GM04503 (cell line): Measurements from ENCODE around the gene IMPDH2.

Experiments used
- DNase-seq: peaks from one replicate; pipeline ENCODE4 v3.0.0-alpha.2; 2012; ENCODE audit warnings: low read depth

Gene IMPDH2

DNA sequence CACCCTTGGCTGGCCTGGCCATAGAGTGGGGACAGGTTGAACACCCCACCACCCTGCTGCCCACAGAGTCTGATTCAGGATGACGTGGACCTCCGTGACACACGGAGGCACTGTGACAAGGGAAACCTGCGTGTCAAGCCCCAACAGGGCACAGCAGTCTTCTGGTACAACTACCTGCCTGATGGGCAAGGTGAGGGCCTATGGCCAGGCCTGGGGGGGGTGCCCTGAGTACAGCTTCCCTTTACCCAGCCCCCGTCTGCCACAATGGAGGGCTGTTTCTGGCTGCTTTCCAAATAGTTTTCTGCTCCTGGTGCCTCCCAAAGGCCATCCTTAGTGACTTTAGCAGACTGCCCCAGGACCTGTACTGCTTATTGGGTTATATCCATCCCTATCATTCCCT is 23.2 kb downstream of the IMPDH2 start:
- DNase-seq = no peak

DNA sequence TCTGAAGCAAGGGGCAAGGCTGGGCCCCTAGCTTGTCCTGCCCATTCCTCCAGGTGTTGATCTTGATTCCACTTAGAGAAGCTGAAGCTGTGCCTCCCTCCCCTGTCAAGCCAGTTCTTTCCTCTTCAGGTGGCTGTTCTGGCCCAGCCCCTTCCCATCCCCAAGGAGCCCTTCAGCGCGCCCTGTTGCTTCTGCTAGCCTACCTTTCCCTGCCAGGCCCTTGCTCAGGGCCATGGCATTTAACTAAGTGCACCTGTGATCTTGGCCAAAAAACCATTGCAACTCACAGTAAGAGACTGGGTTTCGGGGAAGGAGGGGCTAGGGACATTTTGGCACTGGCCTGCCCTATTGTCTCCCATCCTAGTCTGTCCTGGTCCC is 23.9 kb downstream of the IMPDH2 start:
- no peak for DNase-seq

GRCh38 chr3:49004352-49005302 is 24.6 kb downstream of the IMPDH2 start:
- no peak for DNase-seq

DNA sequence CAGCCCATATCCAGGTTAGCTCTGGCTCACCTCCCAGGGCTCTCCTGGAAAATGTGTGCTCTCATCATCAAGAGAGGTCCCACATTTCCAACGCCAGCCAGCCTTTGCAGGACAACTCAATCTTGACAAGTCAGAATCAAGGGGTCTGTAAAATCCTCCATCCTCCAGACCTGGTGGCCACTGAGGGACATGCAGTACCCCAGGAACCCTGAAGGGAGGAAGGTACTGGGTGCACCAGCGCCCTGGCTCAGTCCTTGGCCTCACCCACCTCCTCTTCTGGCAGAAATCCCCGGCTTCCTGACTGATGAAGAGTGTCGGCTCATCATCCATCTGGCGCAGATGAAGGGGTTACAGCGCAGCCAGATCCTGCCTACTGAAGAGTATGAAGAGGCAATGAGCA is 28.0 kb downstream of the IMPDH2 start:
- no peak for DNase-seq

GRCh38 chr3:48999085-48999858 is 29.9 kb downstream of the IMPDH2 start:
- no peak for DNase-seq

DNA sequence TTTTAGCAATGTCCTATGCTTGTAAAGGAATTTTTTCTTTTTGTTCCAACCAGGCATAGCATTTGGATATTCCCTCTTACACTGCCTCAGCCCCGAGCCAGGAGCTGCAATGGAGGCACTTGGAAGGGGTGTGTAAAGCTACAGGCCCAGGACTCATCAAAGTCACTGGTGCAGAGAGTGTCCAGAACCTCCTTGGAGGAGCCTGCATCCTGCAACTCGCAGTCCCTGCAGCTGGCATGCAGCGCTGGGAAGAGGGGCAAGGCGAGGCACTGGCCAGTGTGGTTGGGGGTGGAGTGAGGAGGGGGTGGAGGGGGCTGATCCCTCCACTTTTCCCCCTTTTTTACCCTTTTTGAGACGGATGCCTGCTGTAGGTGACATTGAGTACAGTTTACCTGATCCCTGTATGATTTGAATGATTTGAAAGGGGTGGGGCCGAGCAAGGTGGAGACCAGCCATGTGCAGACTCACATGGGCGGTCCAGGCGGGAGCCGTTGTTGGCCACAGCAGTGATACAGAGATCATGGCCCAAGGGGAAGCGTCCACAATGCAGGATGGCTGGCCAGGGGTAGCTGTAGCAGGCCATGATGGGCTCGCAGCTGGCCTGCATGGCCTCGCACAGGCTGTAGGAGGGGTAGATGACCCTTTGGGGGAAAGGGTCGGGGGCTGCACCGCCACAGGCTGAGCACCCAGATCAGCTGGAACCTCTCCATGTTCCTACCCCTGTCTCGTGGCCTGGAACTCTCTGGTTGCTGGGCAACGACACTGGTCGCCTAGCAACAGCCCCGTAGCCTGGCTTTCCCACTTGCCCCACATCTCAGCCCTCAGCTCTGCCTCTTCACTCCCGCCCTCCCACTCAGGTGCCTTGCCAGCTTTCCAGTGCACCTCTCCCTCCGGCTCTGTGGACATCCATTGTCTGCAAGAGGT is 31.2 kb downstream of the IMPDH2 start:
- DNase-seq = no peak

DNA sequence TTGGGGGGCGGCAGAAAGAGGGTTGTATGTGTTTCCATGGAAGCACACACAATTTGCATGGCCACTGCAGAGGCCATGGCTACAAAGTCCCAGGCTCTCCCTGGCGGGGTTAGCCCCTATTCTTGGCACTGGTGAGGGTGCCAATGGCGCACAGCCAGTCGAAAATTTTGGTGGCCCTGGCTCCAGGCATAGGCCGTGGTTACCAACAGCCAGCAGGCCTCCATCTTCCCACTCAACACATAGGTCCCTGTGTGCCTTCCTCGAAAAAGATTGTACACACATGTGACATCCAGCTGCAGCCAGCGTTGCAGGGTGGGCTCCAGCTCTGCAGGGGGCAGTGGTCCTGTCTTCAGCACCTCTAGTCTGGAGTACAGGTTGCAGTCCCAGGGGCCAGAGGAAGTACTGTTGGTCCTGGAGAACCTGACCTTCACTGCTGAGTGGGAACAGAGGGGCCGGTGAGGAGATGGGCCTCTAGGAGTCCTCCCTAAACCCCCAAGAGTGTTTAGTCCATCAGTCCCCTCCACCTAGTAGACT is 32.0 kb downstream of the IMPDH2 start:
- no peak for DNase-seq

GRCh38 chr3:48996640-48997039 is 32.6 kb downstream of the IMPDH2 start:
- no peak for DNase-seq

DNA sequence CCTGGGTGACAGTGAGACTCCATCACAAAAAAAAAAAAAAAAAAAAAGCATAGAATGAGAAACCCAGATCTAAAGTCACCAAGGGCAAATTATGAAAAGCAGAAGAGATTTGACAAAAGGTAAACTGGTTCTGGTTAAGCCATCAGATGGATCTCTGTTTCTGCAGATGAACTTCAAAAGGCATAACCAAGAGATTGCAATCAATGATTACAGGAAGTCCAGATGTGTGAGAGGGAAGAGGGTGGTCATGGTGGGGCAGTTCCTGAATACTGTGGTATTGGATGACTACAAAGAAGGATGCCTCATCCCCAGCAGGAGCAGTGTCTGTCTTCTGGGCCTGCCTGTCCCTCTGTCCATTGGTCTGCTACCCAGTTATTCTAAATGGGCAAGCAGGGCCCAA is 35.4 kb downstream of the IMPDH2 start:
- DNase-seq = no peak

DNA sequence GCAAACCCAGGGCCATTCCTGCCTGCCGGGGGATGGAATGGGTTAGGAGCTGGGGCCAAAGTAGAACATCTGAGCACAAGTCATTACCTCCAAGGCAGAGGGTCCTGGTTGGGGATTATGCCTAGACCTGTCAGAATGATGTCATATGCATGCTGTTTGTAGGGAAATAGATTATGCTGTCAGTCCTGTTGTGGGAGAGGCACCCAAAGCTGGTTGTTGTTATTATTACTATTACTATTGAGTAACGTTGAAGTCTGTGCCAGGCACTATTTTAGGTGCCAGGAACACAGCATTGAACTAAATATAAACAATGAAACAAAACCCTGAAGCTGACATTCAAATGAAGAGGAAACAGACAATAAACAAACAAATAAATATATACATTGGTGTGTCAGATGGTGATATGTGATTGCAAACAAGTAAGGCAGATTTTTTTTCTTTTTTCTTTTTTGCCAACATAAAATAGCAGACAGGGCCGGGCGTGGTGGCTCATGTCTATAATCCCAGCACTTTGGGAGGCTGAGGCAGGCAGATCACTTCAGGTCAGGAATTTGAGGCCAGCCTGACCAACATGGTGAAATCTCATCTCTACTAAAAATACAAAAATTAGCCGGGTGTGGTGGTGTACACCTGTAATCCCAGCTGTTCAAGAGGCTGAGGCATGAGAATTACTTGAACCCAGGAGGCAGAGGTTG is 37.2 kb downstream of the IMPDH2 start:
- no peak for DNase-seq

- no peak for DNase-seq
These were observed 38.3 kb downstream of the IMPDH2 start for GRCh38 chr3:48990636-48991469.

- DNase-seq = peak; percentile 77
These were observed 39.2 kb downstream of the IMPDH2 start, which contains the start of gene P4HTM for GRCh38 chr3:48989796-48990635. Gene P4HTM, plus strand, starts transcription at chr3:48990241. Its CDS starts 16 bp downstream, at chr3:48990257.

- DNase-seq = no peak
These were observed 39.9 kb downstream of the IMPDH2 start for GRCh38 chr3:48989126-48989795.

DNA sequence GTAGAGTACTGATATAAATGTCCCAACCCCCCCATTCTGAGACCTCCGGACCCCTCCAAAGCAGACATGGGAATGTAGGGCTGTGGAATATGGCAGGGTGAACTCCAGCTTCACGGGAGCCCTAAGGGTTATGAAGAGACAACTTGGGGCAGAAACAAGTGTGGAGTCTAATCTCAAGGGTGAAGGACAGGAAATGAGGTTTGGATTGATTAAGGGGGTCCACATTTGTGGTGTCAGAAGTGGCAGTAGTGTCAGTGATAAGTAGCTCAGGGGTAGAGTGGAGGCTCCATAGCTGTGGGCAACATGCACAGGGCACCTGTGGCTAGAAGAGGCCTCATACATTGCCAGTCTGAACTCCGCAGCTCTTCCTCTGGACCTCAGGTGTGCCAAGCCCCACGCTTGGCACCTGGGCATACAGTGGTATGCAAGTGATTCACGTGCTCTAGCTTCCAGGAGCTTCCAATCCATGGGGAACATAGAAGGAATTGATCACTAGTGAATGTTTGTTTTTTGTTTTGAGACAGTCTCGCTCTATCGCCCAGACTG is 43.3 kb downstream of the IMPDH2 start:
- no peak for DNase-seq

DNA sequence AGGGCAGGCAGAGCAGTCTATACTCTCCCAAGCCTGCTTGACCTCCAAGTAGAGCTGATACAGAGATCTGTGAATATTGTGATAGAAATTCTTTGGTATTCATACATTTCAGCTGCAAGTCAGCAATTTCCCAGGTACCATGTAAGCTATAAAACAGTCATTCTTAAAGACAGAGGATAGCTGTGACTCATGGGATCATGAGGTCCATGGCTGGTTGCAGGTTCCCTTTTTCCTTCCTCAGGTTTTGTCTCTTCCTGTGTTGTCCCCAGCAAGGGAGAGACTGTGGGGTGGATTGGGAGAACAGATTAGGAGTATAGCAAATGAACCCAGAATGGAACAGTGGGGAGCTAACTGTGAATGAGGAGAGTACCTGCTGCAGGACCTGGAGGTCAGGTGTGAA is 44.5 kb downstream of the IMPDH2 start:
- no peak for DNase-seq

DNA sequence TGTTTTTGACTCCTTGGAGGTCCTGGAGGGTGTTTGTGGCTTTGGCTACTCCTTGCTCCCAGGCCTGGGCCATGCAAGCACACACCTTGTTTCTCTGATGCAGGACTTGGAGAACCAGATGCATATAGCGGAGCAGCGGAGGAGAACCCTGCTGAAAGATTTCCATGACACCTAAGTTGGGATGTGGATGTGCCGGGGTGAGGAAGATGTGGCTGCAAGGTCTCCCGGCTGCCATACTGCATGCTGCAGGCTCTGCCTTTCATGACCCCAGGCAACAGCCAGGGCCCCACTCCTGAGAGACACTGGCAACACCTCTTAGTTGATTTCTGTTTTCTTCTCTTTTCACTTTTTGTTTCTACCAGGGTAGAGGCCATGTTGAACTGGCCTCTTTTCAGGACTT is 46.1 kb downstream of the IMPDH2 start:
- DNase-seq = no peak

- no peak for DNase-seq
These were observed 46.5 kb downstream of the IMPDH2 start for GRCh38 chr3:48982686-48983085.

DNA sequence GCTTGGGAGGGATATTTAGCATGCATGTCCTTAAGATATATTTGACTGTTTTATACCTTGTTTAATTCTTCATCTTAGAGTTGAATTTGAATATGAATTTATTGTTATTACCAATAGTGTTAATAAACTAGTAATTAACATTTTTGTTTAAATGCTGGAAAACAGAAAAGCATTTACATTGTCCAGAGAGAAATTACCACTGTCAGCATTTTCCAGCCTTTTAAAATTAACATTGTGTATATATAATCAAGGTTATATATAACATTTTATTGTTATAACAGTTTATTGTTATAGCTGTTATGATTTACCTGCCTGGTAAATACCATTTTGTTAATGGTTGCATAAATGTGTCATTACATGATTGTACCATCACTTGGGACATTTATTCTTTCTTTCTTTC is 47.2 kb downstream of the IMPDH2 start:
- no peak for DNase-seq
